ENCODE data around the gene CCL21.
"Not testable (repeated sequence)": the region's sequence is repeated elsewhere in the genome, so short reads cannot be mapped to it uniquely, and the experiment has no call there.

The CCL21 gene, protein sequence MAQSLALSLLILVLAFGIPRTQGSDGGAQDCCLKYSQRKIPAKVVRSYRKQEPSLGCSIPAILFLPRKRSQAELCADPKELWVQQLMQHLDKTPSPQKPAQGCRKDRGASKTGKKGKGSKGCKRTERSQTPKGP
- total RNA-seq: 0 reads per million in 3 donors

DNA sequence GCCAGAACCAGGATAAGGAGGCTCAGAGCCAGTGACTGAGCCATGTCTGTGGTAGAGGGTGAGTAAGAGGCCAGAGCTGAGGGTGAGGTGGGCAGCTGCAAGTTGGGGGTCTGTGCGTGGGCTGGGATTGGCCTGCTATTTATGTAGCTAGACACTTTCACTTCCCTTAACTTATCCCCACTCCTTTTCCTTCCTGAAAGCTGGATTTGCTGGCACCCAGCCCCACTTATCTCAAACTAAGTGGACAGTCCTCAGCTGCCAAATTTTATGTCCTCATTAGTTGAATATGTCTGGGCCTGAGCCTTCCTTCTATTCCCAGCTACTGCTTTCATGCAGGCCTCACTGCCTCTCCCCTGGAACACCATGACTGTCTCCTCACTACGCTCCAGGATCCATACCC, at the start of gene CCL21:
Gene CCL21 (minus strand): TSS at position 114 of the 400 bp plus-strand sequence. CDS start 70 bp downstream, at position 44.
- Histone ChIP-seq H3K4me3 (ENCODE audit: insufficient read depth, low read depth, low read length, poor library complexity, severe bottlenecking) (no peak within 1 kb of the TSS), H3K4me1 (ENCODE audit: control insufficient read depth, insufficient read depth, low read length, poor library complexity, severe bottlenecking) (no peaks in the 10 kb centered on the region), H3K27me3 (replicated peaks; ENCODE audit: control insufficient read depth, insufficient read depth, low read length, poor library complexity, severe bottlenecking) (peaks cover 2% of the 10 kb centered on the region), H3K27ac (ENCODE audit: insufficient read depth, low read length, poor library complexity, severe bottlenecking) (no peak within 1 kb of the TSS), H3K36me3 (ENCODE audit: control insufficient read depth, insufficient read depth, low read length) (no peaks in the 10 kb centered on the region), H3K9me3 (ENCODE audit: control insufficient read depth, low read length) (no peaks in the 10 kb centered on the region)
- no peak for DNase-seq

GRCh38 chr9:34759432-34760134, 49.6 kb upstream of the CCL21 start:
- Histone ChIP-seq H3K9me3 (ENCODE audit: control insufficient read depth, low read length) (no peaks in the 10 kb centered on the region), H3K27me3 (replicated peaks; ENCODE audit: control insufficient read depth, insufficient read depth, low read length, poor library complexity, severe bottlenecking) (no peaks in the 10 kb centered on the region)
- no peak for DNase-seq

GRCh38 chr9:34750320-34750719, 40.4 kb upstream of the CCL21 start:
- H3K4me1 ChIP-seq (ENCODE audit: control insufficient read depth, insufficient read depth, low read length, poor library complexity, severe bottlenecking); H3K4me3 ChIP-seq (ENCODE audit: insufficient read depth, low read depth, low read length, poor library complexity, severe bottlenecking): not testable (repeated sequence)

More at GRCh38 chr9:34759432-34760134, 49.6 kb upstream of the CCL21 start:
- no peak overlapping the region for H3K4me3 ChIP-seq (ENCODE audit: insufficient read depth, low read depth, low read length, poor library complexity, severe bottlenecking)
- no peaks in the 10 kb centered on the region for H3K4me1 ChIP-seq (ENCODE audit: control insufficient read depth, insufficient read depth, low read length, poor library complexity, severe bottlenecking)
- H3K36me3 ChIP-seq (ENCODE audit: control insufficient read depth, insufficient read depth, low read length): no peaks in the 10 kb centered on the region
- H3K27ac ChIP-seq (ENCODE audit: insufficient read depth, low read length, poor library complexity, severe bottlenecking): no peak overlapping the region

DNA sequence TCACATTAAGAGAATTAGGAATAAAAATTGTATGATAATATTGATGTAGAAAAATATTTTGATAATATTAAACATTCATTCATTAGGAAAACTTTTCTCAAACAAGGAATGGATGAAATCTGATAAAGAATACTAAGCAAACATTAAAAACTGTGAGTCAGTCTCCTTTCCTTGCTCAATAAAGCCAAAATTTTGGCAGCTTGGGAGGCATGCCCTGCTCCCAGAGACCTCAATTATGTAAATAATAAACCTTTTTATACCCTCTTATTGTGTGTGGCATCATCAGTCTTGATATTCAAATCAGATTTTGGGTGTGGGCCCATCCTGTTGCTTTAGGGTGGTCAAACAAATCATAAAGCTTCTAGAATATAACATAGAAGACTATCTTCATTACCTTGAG, 36.6 kb upstream of the CCL21 start:
- H3K9me3 ChIP-seq (ENCODE audit: control insufficient read depth, low read length): no peaks in the 10 kb centered on the region
- DNase-seq: no peak
- no peaks in the 10 kb centered on the region for H3K4me1 ChIP-seq (ENCODE audit: control insufficient read depth, insufficient read depth, low read length, poor library complexity, severe bottlenecking)

More at GRCh38 chr9:34750320-34750719, 40.4 kb upstream of the CCL21 start:
- H3K27ac ChIP-seq (ENCODE audit: insufficient read depth, low read length, poor library complexity, severe bottlenecking); H3K27me3 ChIP-seq (replicated peaks; ENCODE audit: control insufficient read depth, insufficient read depth, low read length, poor library complexity, severe bottlenecking); DNase-seq; H3K36me3 ChIP-seq (ENCODE audit: control insufficient read depth, insufficient read depth, low read length); H3K9me3 ChIP-seq (ENCODE audit: control insufficient read depth, low read length): not testable (repeated sequence)

DNA sequence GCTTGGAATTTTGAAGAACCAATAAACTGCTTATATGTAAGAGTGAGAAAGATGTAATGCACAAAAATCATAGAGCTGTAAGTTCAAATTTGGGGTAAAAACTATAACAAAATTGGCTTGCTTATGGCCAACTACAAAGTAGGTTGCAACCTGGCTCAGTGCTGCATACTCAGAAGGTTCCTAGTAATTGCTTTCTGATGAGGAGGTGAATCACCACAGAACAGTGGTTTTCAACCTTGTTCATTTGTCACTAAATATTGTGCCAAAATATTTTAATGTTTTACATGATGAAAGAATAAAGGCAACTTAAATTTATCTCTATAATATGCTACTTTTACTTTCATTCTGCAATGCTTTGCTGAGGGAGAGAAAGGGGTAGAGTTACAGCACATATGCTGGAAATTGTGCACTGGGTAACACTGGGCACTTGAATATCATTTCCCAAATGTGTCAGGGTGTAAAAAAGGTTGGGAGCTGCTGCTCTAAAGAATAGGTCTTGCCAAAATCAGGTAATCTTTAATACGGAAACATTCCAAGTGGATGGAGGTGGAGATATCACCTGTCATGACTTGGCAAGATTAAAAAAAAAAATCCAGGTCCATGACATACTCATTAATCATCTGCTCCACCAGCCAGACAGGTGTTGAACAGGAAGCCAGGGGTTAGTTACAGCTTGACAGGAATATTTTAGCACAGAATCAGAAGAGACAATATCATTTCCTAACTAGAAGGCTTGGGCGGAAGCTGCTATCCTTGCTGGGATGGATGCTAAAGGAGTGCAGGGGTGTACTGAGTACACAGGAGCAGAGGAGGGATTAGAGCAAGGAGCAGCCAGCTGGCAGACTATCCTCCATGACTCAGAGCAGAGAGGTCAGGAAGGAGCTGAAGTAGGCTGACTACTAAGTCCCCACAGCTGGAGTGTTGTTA, 34.6 kb upstream of the CCL21 start:
- Histone ChIP-seq H3K36me3 (ENCODE audit: control insufficient read depth, insufficient read depth, low read length) (no peaks in the 10 kb centered on the region), H3K27ac (ENCODE audit: insufficient read depth, low read length, poor library complexity, severe bottlenecking) (no peak overlapping the region), H3K4me1 (ENCODE audit: control insufficient read depth, insufficient read depth, low read length, poor library complexity, severe bottlenecking) (no peaks in the 10 kb centered on the region), H3K27me3 (replicated peaks; ENCODE audit: control insufficient read depth, insufficient read depth, low read length, poor library complexity, severe bottlenecking) (no peaks in the 10 kb centered on the region), H3K9me3 (ENCODE audit: control insufficient read depth, low read length) (no peaks in the 10 kb centered on the region), H3K4me3 (ENCODE audit: insufficient read depth, low read depth, low read length, poor library complexity, severe bottlenecking) (no peak overlapping the region)
- no peak for DNase-seq

More for the DNA sequence above, 36.6 kb upstream of the CCL21 start:
- Histone ChIP-seq H3K27ac (ENCODE audit: insufficient read depth, low read length, poor library complexity, severe bottlenecking) (no peak overlapping the region), H3K36me3 (ENCODE audit: control insufficient read depth, insufficient read depth, low read length) (no peaks in the 10 kb centered on the region), H3K27me3 (replicated peaks; ENCODE audit: control insufficient read depth, insufficient read depth, low read length, poor library complexity, severe bottlenecking) (no peaks in the 10 kb centered on the region), H3K4me3 (ENCODE audit: insufficient read depth, low read depth, low read length, poor library complexity, severe bottlenecking) (no peak overlapping the region)

DNA sequence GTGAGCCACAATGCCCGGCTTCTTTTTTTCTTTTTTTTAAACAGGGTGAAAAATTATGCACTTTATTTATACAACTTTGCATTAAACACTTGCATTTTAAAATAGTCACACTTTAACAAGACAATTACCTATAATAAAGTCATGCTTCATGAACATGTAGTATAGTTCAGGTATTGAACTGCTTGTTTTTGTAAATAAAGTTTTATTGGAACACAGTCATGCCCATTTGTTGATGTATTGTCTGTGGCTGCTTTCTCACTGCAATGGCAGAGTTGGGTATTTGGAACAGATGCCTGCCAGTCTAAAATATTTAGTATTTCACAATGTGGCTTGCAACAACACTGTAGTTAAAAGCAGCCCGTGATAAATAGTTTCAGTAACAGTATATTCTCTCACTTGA, 32.8 kb upstream of the CCL21 start:
- no peaks in the 10 kb centered on the region for H3K36me3 ChIP-seq (ENCODE audit: control insufficient read depth, insufficient read depth, low read length)
- H3K4me1 ChIP-seq (ENCODE audit: control insufficient read depth, insufficient read depth, low read length, poor library complexity, severe bottlenecking): no peaks in the 10 kb centered on the region
- no peak overlapping the region for H3K4me3 ChIP-seq (ENCODE audit: insufficient read depth, low read depth, low read length, poor library complexity, severe bottlenecking)
- no peaks in the 10 kb centered on the region for H3K9me3 ChIP-seq (ENCODE audit: control insufficient read depth, low read length)
- no peak overlapping the region for H3K27ac ChIP-seq (ENCODE audit: insufficient read depth, low read length, poor library complexity, severe bottlenecking)
- H3K27me3 ChIP-seq (replicated peaks; ENCODE audit: control insufficient read depth, insufficient read depth, low read length, poor library complexity, severe bottlenecking): no peaks in the 10 kb centered on the region
- DNase-seq: no peak

- Histone ChIP-seq H3K36me3 (ENCODE audit: control insufficient read depth, insufficient read depth, low read length) (no peaks in the 10 kb centered on the region), H3K9me3 (ENCODE audit: control insufficient read depth, low read length) (no peaks in the 10 kb centered on the region), H3K27me3 (replicated peaks; ENCODE audit: control insufficient read depth, insufficient read depth, low read length, poor library complexity, severe bottlenecking) (no peaks in the 10 kb centered on the region), H3K4me3 (ENCODE audit: insufficient read depth, low read depth, low read length, poor library complexity, severe bottlenecking) (no peak overlapping the region), H3K4me1 (ENCODE audit: control insufficient read depth, insufficient read depth, low read length, poor library complexity, severe bottlenecking) (no peaks in the 10 kb centered on the region), H3K27ac (ENCODE audit: insufficient read depth, low read length, poor library complexity, severe bottlenecking) (no peak overlapping the region)
- no peak for DNase-seq
Observed at GRCh38 chr9:34741628-34742027, 31.7 kb upstream of the CCL21 start.

GRCh38 chr9:34740176-34740575, 30.2 kb upstream of the CCL21 start:
- H3K9me3 ChIP-seq (ENCODE audit: control insufficient read depth, low read length); H3K36me3 ChIP-seq (ENCODE audit: control insufficient read depth, insufficient read depth, low read length); H3K27ac ChIP-seq (ENCODE audit: insufficient read depth, low read length, poor library complexity, severe bottlenecking); H3K4me1 ChIP-seq (ENCODE audit: control insufficient read depth, insufficient read depth, low read length, poor library complexity, severe bottlenecking); H3K27me3 ChIP-seq (replicated peaks; ENCODE audit: control insufficient read depth, insufficient read depth, low read length, poor library complexity, severe bottlenecking); H3K4me3 ChIP-seq (ENCODE audit: insufficient read depth, low read depth, low read length, poor library complexity, severe bottlenecking); DNase-seq: not testable (repeated sequence)

GRCh38 chr9:34737677-34738260, 27.8 kb upstream of the CCL21 start:
- no peak overlapping the region for H3K27ac ChIP-seq (ENCODE audit: insufficient read depth, low read length, poor library complexity, severe bottlenecking)
- DNase-seq: no peak
- H3K4me1 ChIP-seq (ENCODE audit: control insufficient read depth, insufficient read depth, low read length, poor library complexity, severe bottlenecking): no peaks in the 10 kb centered on the region
- no peaks in the 10 kb centered on the region for H3K9me3 ChIP-seq (ENCODE audit: control insufficient read depth, low read length)
- peaks cover 4% of the 10 kb centered on the region for H3K27me3 ChIP-seq (replicated peaks; ENCODE audit: control insufficient read depth, insufficient read depth, low read length, poor library complexity, severe bottlenecking)
- H3K4me3 ChIP-seq (ENCODE audit: insufficient read depth, low read depth, low read length, poor library complexity, severe bottlenecking): no peak overlapping the region
- H3K36me3 ChIP-seq (ENCODE audit: control insufficient read depth, insufficient read depth, low read length): no peaks in the 10 kb centered on the region
